OCI-LY3 (cell line): ENCODE data around the gene ST3GAL3.

ENCODE experiments used
- EZH2phosphoT487 ChIP-seq: fragments of 200-600 bp; shearing (Covaris generic); IDR thresholded peaks from 2 replicates; pipeline ENCODE4 v1.6.1; 2018; ENCODE audit warnings: antibody characterized with exemption, mixed run types, low read depth
- TF ChIP-seq, protein P1 (sequence below): fragments of 200-600, 300-600 bp; sonication (generic); IDR thresholded peaks from 2 replicates; pipeline ENCODE4 v1.5.1; 2014; ENCODE audit warnings: antibody characterized with exemption, low read length, low read depth

GRCh38 chr1:43944860-43945259, 237.5 kb downstream of the ST3GAL3 start:
- TF ChIP-seq, protein P1, sequence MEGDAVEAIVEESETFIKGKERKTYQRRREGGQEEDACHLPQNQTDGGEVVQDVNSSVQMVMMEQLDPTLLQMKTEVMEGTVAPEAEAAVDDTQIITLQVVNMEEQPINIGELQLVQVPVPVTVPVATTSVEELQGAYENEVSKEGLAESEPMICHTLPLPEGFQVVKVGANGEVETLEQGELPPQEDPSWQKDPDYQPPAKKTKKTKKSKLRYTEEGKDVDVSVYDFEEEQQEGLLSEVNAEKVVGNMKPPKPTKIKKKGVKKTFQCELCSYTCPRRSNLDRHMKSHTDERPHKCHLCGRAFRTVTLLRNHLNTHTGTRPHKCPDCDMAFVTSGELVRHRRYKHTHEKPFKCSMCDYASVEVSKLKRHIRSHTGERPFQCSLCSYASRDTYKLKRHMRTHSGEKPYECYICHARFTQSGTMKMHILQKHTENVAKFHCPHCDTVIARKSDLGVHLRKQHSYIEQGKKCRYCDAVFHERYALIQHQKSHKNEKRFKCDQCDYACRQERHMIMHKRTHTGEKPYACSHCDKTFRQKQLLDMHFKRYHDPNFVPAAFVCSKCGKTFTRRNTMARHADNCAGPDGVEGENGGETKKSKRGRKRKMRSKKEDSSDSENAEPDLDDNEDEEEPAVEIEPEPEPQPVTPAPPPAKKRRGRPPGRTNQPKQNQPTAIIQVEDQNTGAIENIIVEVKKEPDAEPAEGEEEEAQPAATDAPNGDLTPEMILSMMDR: no peak
- TF ChIP-seq EZH2phosphoT487: no peak
